ENCODE measurements around the gene GRB7. TPM values are rescaled to one million over a fixed set of nuclear protein-coding genes. Genes with fewer than 3 reads are reported as not detected.

Gene GRB7
- total and polyA plus RNA-seq, 10 of the 15 experiments (the other 5 are each of a cell fraction or from before 2014, with no cell fraction given): 0.05 to 0.34 (median 0.19) TPM; not detected in 4

DNA sequence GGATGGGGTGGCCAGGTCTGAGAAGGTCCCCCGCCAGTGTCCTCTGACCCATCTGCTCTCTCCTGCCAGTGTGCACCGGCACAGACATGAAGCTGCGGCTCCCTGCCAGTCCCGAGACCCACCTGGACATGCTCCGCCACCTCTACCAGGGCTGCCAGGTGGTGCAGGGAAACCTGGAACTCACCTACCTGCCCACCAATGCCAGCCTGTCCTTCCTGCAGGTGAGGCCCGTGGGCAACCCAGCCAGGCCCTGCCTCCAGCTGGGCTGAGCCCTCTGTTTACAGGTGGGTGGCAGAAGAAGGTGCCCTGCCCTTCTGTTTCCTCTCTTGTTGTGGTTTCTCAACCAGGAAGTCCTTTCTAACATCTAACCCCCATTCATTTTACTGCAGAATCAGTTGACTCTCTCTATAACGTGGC is 30.8 kb upstream of the GRB7 start:
- Histone ChIP-seq H3K79me2 (ENCODE audit: control insufficient read depth, insufficient read depth, low read length) (no peaks in the 10 kb centered on the region), H3K36me3 (ENCODE audit: control insufficient read depth in 2 of 2, insufficient read depth in 2 of 2, low read length in 1 of 2) (no peaks in the 10 kb centered on the region), H3K4me3 (no peak overlapping the region), H4K20me1 (ENCODE audit: control insufficient read depth, insufficient read depth) (no peaks in the 10 kb centered on the region), H2AFZ (ENCODE audit: control insufficient read depth, low read depth, low read length) (no peak overlapping the region), H3K27ac (ENCODE audit: control insufficient read depth, insufficient read depth) (no peak overlapping the region), H3K9me3 (replicated peaks; ENCODE audit: control insufficient read depth, insufficient read depth, low read length) (no peaks in the 10 kb centered on the region), H3K9ac (ENCODE audit: control insufficient read depth, insufficient read depth, low read length) (no peak overlapping the region), H3K27me3 (replicated peaks in 1 of 2; ENCODE audit: control insufficient read depth in 2 of 2, insufficient read depth in 2 of 2, low read length in 1 of 2) (peaks cover 0 to 1% of the 10 kb centered on the region in 2 experiments; a peak in 1 of 4 replicates), H3K4me2 (ENCODE audit: control insufficient read depth, insufficient read depth) (no peak overlapping the region), H3K4me1 (ENCODE audit: control insufficient read depth, insufficient read depth, low read length) (peaks cover 11% of the 10 kb centered on the region)
- FAIRE-seq (no peak), ATAC-seq (no peak), DNase-seq (ENCODE audit: low read depth, low spot score) (no peak)
- ChIA-PET CTCF (no interaction called here), RAD21 (ENCODE audit: unreplicated experiment) (no interaction called here), SMC1A (ENCODE audit: uncharacterized antibody, unreplicated experiment) (no interaction called here), POLR2A (no interaction called here)
- WGBS (ENCODE audit: insufficient coverage, insufficient replicate concordance, low lambda C conversion rate, missing lambda C conversion rate): 47% methylated on average over 7 of the region's 7 CpGs
- in situ Hi-C loops (cut with MboI) (no loop called here), intact Hi-C loops (cut with micrococcal nuclease; ENCODE audit: unreplicated experiment) (no loop called here)
- BruUV-seq (replicated peaks): no TSS peak
- TF ChIP-seq, protein P1, sequence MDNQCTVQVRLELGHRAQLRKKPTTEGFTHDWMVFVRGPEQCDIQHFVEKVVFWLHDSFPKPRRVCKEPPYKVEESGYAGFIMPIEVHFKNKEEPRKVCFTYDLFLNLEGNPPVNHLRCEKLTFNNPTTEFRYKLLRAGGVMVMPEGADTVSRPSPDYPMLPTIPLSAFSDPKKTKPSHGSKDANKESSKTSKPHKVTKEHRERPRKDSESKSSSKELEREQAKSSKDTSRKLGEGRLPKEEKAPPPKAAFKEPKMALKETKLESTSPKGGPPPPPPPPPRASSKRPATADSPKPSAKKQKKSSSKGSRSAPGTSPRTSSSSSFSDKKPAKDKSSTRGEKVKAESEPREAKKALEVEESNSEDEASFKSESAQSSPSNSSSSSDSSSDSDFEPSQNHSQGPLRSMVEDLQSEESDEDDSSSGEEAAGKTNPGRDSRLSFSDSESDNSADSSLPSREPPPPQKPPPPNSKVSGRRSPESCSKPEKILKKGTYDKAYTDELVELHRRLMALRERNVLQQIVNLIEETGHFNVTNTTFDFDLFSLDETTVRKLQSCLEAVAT (IDR thresholded peaks at IDR 0.05): no peak
- TF ChIP-seq ZBED1 (IDR thresholded peaks at IDR 0.05; ENCODE audit: borderline replicate concordance) (no peak), MYC (IDR thresholded peaks at IDR 0.05; ENCODE audit: insufficient read depth, insufficient read length, insufficient replicate concordance, low read length, severe bottlenecking) (no peak), WRNIP1 (IDR thresholded peaks at IDR 0.05; ENCODE audit: borderline replicate concordance, low read depth, low read length) (no peak), FOXK2 (IDR thresholded peaks at IDR 0.05) (no peak), CEBPB (IDR thresholded peaks at IDR 0.05; ENCODE audit: borderline replicate concordance in 1 of 2, low read depth in 2 of 2, low read length in 2 of 2) (no peak), GABPA (IDR thresholded peaks at IDR 0.05; ENCODE audit: low read depth) (no peak), MYB (IDR thresholded peaks at IDR 0.05; ENCODE audit: borderline replicate concordance, low read depth, low read length) (no peak), TARDBP (IDR thresholded peaks at IDR 0.05; ENCODE audit: borderline replicate concordance) (no peak)
- TF ChIP-seq, protein P2, sequence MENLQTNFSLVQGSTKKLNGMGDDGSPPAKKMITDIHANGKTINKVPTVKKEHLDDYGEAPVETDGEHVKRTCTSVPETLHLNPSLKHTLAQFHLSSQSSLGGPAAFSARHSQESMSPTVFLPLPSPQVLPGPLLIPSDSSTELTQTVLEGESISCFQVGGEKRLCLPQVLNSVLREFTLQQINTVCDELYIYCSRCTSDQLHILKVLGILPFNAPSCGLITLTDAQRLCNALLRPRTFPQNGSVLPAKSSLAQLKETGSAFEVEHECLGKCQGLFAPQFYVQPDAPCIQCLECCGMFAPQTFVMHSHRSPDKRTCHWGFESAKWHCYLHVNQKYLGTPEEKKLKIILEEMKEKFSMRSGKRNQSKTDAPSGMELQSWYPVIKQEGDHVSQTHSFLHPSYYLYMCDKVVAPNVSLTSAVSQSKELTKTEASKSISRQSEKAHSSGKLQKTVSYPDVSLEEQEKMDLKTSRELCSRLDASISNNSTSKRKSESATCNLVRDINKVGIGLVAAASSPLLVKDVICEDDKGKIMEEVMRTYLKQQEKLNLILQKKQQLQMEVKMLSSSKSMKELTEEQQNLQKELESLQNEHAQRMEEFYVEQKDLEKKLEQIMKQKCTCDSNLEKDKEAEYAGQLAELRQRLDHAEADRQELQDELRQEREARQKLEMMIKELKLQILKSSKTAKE (IDR thresholded peaks at IDR 0.05; ENCODE audit: low read depth, poor library complexity, severe bottlenecking): no peak
- TF ChIP-seq, protein P3, sequence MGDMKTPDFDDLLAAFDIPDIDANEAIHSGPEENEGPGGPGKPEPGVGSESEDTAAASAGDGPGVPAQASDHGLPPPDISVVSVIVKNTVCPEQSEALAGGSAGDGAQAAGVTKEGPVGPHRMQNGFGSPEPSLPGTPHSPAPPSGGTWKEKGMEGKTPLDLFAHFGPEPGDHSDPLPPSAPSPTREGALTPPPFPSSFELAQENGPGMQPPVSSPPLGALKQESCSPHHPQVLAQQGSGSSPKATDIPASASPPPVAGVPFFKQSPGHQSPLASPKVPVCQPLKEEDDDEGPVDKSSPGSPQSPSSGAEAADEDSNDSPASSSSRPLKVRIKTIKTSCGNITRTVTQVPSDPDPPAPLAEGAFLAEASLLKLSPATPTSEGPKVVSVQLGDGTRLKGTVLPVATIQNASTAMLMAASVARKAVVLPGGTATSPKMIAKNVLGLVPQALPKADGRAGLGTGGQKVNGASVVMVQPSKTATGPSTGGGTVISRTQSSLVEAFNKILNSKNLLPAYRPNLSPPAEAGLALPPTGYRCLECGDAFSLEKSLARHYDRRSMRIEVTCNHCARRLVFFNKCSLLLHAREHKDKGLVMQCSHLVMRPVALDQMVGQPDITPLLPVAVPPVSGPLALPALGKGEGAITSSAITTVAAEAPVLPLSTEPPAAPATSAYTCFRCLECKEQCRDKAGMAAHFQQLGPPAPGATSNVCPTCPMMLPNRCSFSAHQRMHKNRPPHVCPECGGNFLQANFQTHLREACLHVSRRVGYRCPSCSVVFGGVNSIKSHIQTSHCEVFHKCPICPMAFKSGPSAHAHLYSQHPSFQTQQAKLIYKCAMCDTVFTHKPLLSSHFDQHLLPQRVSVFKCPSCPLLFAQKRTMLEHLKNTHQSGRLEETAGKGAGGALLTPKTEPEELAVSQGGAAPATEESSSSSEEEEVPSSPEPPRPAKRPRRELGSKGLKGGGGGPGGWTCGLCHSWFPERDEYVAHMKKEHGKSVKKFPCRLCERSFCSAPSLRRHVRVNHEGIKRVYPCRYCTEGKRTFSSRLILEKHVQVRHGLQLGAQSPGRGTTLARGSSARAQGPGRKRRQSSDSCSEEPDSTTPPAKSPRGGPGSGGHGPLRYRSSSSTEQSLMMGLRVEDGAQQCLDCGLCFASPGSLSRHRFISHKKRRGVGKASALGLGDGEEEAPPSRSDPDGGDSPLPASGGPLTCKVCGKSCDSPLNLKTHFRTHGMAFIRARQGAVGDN (IDR thresholded peaks at IDR 0.05): no peak
- TF ChIP-seq, protein P4, sequence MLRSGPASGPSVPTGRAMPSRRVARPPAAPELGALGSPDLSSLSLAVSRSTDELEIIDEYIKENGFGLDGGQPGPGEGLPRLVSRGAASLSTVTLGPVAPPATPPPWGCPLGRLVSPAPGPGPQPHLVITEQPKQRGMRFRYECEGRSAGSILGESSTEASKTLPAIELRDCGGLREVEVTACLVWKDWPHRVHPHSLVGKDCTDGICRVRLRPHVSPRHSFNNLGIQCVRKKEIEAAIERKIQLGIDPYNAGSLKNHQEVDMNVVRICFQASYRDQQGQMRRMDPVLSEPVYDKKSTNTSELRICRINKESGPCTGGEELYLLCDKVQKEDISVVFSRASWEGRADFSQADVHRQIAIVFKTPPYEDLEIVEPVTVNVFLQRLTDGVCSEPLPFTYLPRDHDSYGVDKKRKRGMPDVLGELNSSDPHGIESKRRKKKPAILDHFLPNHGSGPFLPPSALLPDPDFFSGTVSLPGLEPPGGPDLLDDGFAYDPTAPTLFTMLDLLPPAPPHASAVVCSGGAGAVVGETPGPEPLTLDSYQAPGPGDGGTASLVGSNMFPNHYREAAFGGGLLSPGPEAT (IDR thresholded peaks at IDR 0.05; ENCODE audit: low read depth): no peak
